Measurements from ENCODE around the gene NEDD4L.
"Not testable (repeated sequence)": the region's sequence is repeated elsewhere in the genome, so short reads cannot be mapped to it uniquely, and the experiment has no call there.

Gene NEDD4L

DNA sequence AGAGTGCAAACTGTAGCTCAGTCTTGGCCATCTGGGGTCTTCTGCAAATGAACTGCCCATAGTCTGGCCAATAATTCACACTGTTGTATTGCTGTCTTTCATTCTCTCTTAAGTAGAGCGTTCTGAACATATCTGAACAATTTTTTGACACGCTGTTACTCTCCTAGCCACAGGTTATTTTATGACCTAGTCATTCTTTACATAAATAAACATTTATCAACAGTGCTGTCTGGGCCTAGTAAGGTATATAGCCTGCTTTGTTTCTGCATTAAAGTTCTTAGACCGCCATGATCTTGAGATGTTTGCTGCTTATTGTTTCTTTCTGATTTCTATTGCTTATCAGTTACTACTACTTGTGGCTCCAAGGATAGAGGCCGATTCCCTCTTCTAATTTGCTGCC is 226.4 kb downstream of the NEDD4L start:
- no peaks in the 10 kb centered on the region for H3K9me3 ChIP-seq (ENCODE audit: control insufficient read depth, insufficient read depth, low read length)
- H3K9ac ChIP-seq (ENCODE audit: low read depth, low read length) = no peak overlapping the region
- peaks cover 26% of the 10 kb centered on the region for H3K4me1 ChIP-seq (ENCODE audit: insufficient read depth, low read length)
- no peaks in the 10 kb centered on the region for H3K36me3 ChIP-seq (ENCODE audit: insufficient read depth, low read length)

DNA sequence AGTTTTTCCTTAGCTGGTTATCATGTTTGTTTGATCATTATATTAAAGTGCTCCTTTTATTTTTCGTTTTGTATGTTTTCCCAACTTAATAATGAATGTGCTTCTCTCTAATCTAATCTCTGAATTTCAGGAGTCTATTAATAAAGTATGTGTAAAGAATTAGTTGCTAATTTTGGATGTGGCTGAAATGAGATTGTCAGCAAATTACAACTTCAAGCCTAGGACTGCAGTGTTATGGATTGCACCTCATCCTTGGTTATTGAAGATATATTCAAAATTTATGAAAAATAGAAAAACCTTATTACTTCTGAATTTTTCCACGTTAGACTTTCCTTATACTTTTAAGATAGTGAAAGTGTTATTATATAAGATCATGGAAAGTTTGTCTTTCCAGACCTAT is 227.7 kb downstream of the NEDD4L start:
- no peak overlapping the region for H3K9ac ChIP-seq (ENCODE audit: low read depth, low read length)
- H3K4me1 ChIP-seq (ENCODE audit: insufficient read depth, low read length) = peaks cover 26% of the 10 kb centered on the region
- H3K9me3 ChIP-seq (ENCODE audit: control insufficient read depth, insufficient read depth, low read length) = no peaks in the 10 kb centered on the region
- no peaks in the 10 kb centered on the region for H3K36me3 ChIP-seq (ENCODE audit: insufficient read depth, low read length)

DNA sequence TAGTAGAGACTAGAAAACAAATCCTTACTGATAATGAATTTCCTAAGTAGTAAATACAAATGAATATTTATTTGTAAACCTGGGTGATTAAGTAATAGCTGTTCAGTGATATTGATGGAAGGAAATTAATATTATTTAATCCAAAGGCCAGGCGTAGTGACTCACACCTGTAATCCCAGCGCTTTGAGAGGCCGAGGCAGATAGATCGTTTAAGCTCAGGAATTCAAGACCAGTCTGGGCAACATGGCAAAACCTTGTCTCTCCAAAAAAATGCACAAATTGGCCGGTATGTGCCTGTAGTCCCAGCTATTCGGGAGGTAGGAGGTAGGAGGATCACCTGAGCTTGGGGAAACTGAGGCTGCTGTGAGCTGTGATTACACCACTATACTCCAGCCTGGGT is 228.2 kb downstream of the NEDD4L start:
- H3K36me3 ChIP-seq (ENCODE audit: insufficient read depth, low read length) = no peaks in the 10 kb centered on the region
- no peak overlapping the region for H3K9ac ChIP-seq (ENCODE audit: low read depth, low read length)
- H3K9me3 ChIP-seq (ENCODE audit: control insufficient read depth, insufficient read depth, low read length) = no peaks in the 10 kb centered on the region
- peaks cover 26% of the 10 kb centered on the region for H3K4me1 ChIP-seq (ENCODE audit: insufficient read depth, low read length)

- Histone ChIP-seq H3K9ac (ENCODE audit: low read depth, low read length) (no peak overlapping the region), H3K36me3 (ENCODE audit: insufficient read depth, low read length) (no peaks in the 10 kb centered on the region), H3K9me3 (ENCODE audit: control insufficient read depth, insufficient read depth, low read length) (no peaks in the 10 kb centered on the region), H3K4me1 (ENCODE audit: insufficient read depth, low read length) (peaks cover 24% of the 10 kb centered on the region)
Measured at GRCh38 chr18:58272779-58273435, 228.9 kb downstream of the NEDD4L start.

- no peaks in the 10 kb centered on the region for H3K9me3 ChIP-seq (ENCODE audit: control insufficient read depth, insufficient read depth, low read length)
- H3K9ac ChIP-seq (ENCODE audit: low read depth, low read length) = no peak overlapping the region
- H3K36me3 ChIP-seq (ENCODE audit: insufficient read depth, low read length) = no peaks in the 10 kb centered on the region
- H3K4me1 ChIP-seq (ENCODE audit: insufficient read depth, low read length) = peaks cover 10% of the 10 kb centered on the region
Measured at GRCh38 chr18:58275176-58275575, 231.2 kb downstream of the NEDD4L start.

GRCh38 chr18:58276789-58277739 is 233.0 kb downstream of the NEDD4L start:
- Histone ChIP-seq H3K36me3 (ENCODE audit: insufficient read depth, low read length) (no peaks in the 10 kb centered on the region), H3K4me1 (ENCODE audit: insufficient read depth, low read length) (peaks cover 10% of the 10 kb centered on the region), H3K9ac (ENCODE audit: low read depth, low read length) (no peak overlapping the region), H3K9me3 (ENCODE audit: control insufficient read depth, insufficient read depth, low read length) (no peaks in the 10 kb centered on the region)

- Histone ChIP-seq H3K9me3 (ENCODE audit: control insufficient read depth, insufficient read depth, low read length) (no peaks in the 10 kb centered on the region), H3K4me1 (ENCODE audit: insufficient read depth, low read length) (no peaks in the 10 kb centered on the region; the same call in 1 of the 2 replicates), H3K9ac (ENCODE audit: low read depth, low read length) (no peak overlapping the region), H3K36me3 (ENCODE audit: insufficient read depth, low read length) (no peaks in the 10 kb centered on the region)
Measured at GRCh38 chr18:58279504-58280175, 235.6 kb downstream of the NEDD4L start.

- Histone ChIP-seq H3K9me3 (ENCODE audit: control insufficient read depth, insufficient read depth, low read length) (no peaks in the 10 kb centered on the region), H3K4me1 (ENCODE audit: insufficient read depth, low read length) (no peaks in the 10 kb centered on the region; the same call in 1 of the 2 replicates), H3K9ac (ENCODE audit: low read depth, low read length) (no peak overlapping the region), H3K36me3 (ENCODE audit: insufficient read depth, low read length) (no peaks in the 10 kb centered on the region)
Measured at GRCh38 chr18:58280191-58280590, 236.2 kb downstream of the NEDD4L start.

GRCh38 chr18:58282872-58283271 is 238.8 kb downstream of the NEDD4L start:
- H3K9me3 ChIP-seq (ENCODE audit: control insufficient read depth, insufficient read depth, low read length); H3K36me3 ChIP-seq (ENCODE audit: insufficient read depth, low read length); H3K4me1 ChIP-seq (ENCODE audit: insufficient read depth, low read length); H3K9ac ChIP-seq (ENCODE audit: low read depth, low read length): not testable (repeated sequence)

GRCh38 chr18:58284699-58285448 is 240.8 kb downstream of the NEDD4L start:
- no peaks in the 10 kb centered on the region for H3K9me3 ChIP-seq (ENCODE audit: control insufficient read depth, insufficient read depth, low read length)
- no peak overlapping the region for H3K9ac ChIP-seq (ENCODE audit: low read depth, low read length)
- H3K4me1 ChIP-seq (ENCODE audit: insufficient read depth, low read length) = peaks cover 18% of the 10 kb centered on the region
- no peaks in the 10 kb centered on the region for H3K36me3 ChIP-seq (ENCODE audit: insufficient read depth, low read length)

GRCh38 chr18:58285449-58286130 is 241.6 kb downstream of the NEDD4L start:
- Histone ChIP-seq H3K36me3 (ENCODE audit: insufficient read depth, low read length) (no peaks in the 10 kb centered on the region), H3K4me1 (ENCODE audit: insufficient read depth, low read length) (peaks cover 18% of the 10 kb centered on the region), H3K9me3 (ENCODE audit: control insufficient read depth, insufficient read depth, low read length) (no peaks in the 10 kb centered on the region), H3K9ac (ENCODE audit: low read depth, low read length) (no peak overlapping the region)

DNA sequence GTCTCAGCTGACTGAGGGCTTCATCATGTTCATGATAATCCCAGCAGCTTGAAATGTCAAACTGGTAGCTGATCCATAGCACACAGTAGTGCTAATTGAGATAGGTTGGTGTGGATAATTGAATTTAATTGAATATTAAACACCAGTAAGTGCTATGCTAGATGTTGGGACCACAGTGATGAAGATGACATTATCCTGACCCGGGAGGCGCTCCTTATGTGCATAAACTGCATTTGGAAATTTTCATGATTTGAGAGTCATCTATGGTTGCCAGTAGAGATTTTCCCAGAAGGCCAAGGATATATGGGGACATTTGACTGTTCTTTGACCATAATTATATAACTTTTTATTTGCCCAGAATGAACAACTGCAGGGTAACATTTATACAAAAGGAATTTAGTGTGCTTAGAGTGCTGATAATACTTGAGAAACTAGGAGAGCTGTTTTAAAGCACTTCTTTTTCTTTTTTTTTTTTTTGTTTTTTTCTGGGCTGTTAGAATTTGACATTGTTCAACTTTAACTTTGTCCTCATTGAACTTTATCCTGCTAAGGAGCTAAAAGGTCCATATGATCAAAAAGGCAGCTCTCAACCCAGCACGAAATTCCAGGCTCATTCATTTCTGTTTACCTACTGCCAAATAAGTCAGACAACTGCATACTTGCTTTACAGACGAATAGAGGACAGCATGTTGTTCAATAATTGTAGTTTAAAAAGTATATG is 242.8 kb downstream of the NEDD4L start:
- Histone ChIP-seq H3K4me1 (ENCODE audit: insufficient read depth, low read length) (peaks cover 18% of the 10 kb centered on the region), H3K9ac (ENCODE audit: low read depth, low read length) (no peak overlapping the region), H3K9me3 (ENCODE audit: control insufficient read depth, insufficient read depth, low read length) (no peaks in the 10 kb centered on the region), H3K36me3 (ENCODE audit: insufficient read depth, low read length) (no peaks in the 10 kb centered on the region; the same call in 1 of the 2 replicates)

Measured in ES-I3 (cell line).